H1 (cell line): ENCODE measurements around the gene AP2A1. TPM values are rescaled to one million over a fixed set of nuclear protein-coding genes. Genes with fewer than 3 reads are reported as not detected.

ENCODE experiments used
- CTCF ChIA-PET: fragments of 300-600 bp; sonication (Branson Sonifier 250); formaldehyde crosslinking; loops from one replicate; lab custom pipeline; 2021; ENCODE audit not compliant: partially characterized antibody; lab: Charles Lee
- POLR2A ChIA-PET: fragments of 300-600 bp; sonication (Branson Sonifier 250); formaldehyde crosslinking; loops from one replicate; lab custom pipeline; 2021; ENCODE audit warnings: inconsistent platforms; ENCODE audit not compliant: partially characterized antibody; lab: Charles Lee
- DNase-seq, 2 experiments: peaks; one replicate each; pipeline versions ENCODE4 v3.0.0 to v3.0.0-alpha.2; 2010 to 2022; ENCODE audit warnings: low spot score in 2 of 2, low read depth in 1 of 2, mixed read lengths in 1 of 2
- FAIRE-seq: peaks from 2 replicates; lab custom pipeline; 2011; peaks lifted over from hg19 to GRCh38; lab: Jason Lieb, UNC
- H2AFZ ChIP-seq: 2 replicates; pipeline ENCODE4 v1.8.1; 2012; ENCODE audit warnings: low read length, inconsistent platforms
- H2AK5ac ChIP-seq: 2 replicates; pipeline ENCODE4 v1.6.1; 2013; ENCODE audit warnings: low read depth, low read length
- H2BK120ac ChIP-seq: replicated peaks from 2 replicates; pipeline ENCODE3; 2013; ENCODE audit warnings: low read depth, low read length, inconsistent platforms
- H2BK12ac ChIP-seq: 2 replicates; pipeline ENCODE4 v1.6.1; 2013; ENCODE audit warnings: low read depth, low read length
- H2BK15ac ChIP-seq: 2 replicates; pipeline ENCODE4 v1.6.1; 2013; ENCODE audit warnings: low read length
- H2BK20ac ChIP-seq: 2 replicates; pipeline ENCODE4 v1.6.1; 2013; ENCODE audit warnings: low read length
- H2BK5ac ChIP-seq: 2 replicates; pipeline ENCODE4 v1.6.1; 2013; ENCODE audit warnings: low read depth, low read length
- H3K14ac ChIP-seq: 2 replicates; pipeline ENCODE4 v1.6.1; 2013; ENCODE audit warnings: inconsistent platforms; ENCODE audit not compliant: insufficient read length
- H3K18ac ChIP-seq: 2 replicates; pipeline ENCODE4 v1.6.1; 2013; ENCODE audit warnings: low read length; ENCODE audit errors: extremely low read depth
- H3K23ac ChIP-seq: 2 replicates; pipeline ENCODE4 v1.6.1; 2013; ENCODE audit warnings: inconsistent platforms; ENCODE audit not compliant: insufficient read length
- H3K23me2 ChIP-seq: 2 replicates; pipeline ENCODE4 v1.6.1; 2013; ENCODE audit warnings: low read depth, low read length
- H3K27ac ChIP-seq: 2 replicates; pipeline ENCODE4 v1.6.1; 2011; ENCODE audit warnings: low read depth, low read length, inconsistent platforms
- H3K27me3 ChIP-seq, 4 experiments: replicated peaks in 1 of 4; 1 replicate in 1 of 4; 2 replicates in 3 of 4; pipeline versions ENCODE4 v1.6.1 to v1.8.1; 2011 to 2013; ENCODE audit warnings: low read length in 3 of 4, mild to moderate bottlenecking in 3 of 4, inconsistent platforms in 2 of 4, mixed read lengths in 2 of 4, moderate library complexity in 1 of 4; ENCODE audit not compliant: control insufficient read depth in 3 of 4, insufficient read depth in 3 of 4; ENCODE audit errors: extremely low read depth in 1 of 4
- H3K36me3 ChIP-seq, 4 experiments: 2 replicates each; pipeline versions ENCODE4 v1.6.1 to v1.8.1; 2011 to 2013; ENCODE audit warnings: mild to moderate bottlenecking in 4 of 4, low read length in 3 of 4, moderate library complexity in 2 of 4, control low read depth in 1 of 4, inconsistent platforms in 1 of 4; ENCODE audit not compliant: insufficient read depth in 4 of 4, control insufficient read depth in 2 of 4
- H3K4ac ChIP-seq: replicated peaks from 2 replicates; pipeline ENCODE3; 2013; ENCODE audit warnings: low read length, low read depth, mixed read lengths, inconsistent platforms; ENCODE audit not compliant: insufficient read length
- H3K4me1 ChIP-seq, 4 experiments: replicated peaks in 1 of 4; 1 replicate in 1 of 4; 2 replicates in 3 of 4; pipeline versions ENCODE4 v1.6.1 to v1.8.1; 2011 to 2013; ENCODE audit warnings: low read length in 3 of 4, inconsistent platforms in 2 of 4, mixed read lengths in 1 of 4; ENCODE audit not compliant: insufficient read depth in 4 of 4, control insufficient read depth in 3 of 4
- H3K4me2 ChIP-seq, 2 experiments: 2 replicates each; pipeline versions ENCODE4 v1.6.1 to v1.8.1; 2011 to 2013; ENCODE audit warnings: low read depth in 2 of 2, low read length in 2 of 2, control low read depth in 1 of 2, inconsistent platforms in 1 of 2, mild to moderate bottlenecking in 1 of 2; ENCODE audit not compliant: insufficient read depth in 1 of 2
- H3K4me3 ChIP-seq, 4 experiments: fragments of 200-600, 300-600 bp in 1 of 4; sonication (generic), shearing (Covaris generic), sonication (Bioruptor Twin) in 1 of 4; 2 replicates each; pipeline versions ENCODE4 v1.5.1 to v1.8.1; 2011 to 2016; ENCODE audit warnings: low read length in 4 of 4, low read depth in 3 of 4, control low read depth in 2 of 4, inconsistent platforms in 2 of 4, mild to moderate bottlenecking in 2 of 4, mixed read lengths in 1 of 4, moderate library complexity in 1 of 4; ENCODE audit not compliant: insufficient read depth in 2 of 4; ENCODE audit errors: extremely low read depth in 1 of 4
- H3K56ac ChIP-seq: replicated peaks from 2 replicates; pipeline ENCODE3; 2013; ENCODE audit warnings: low read depth, mild to moderate bottlenecking, mixed read lengths, low read length, inconsistent platforms; ENCODE audit not compliant: insufficient read length
- H3K79me1 ChIP-seq: 2 replicates; pipeline ENCODE4 v1.6.1; 2013; ENCODE audit warnings: low read depth, low read length, control low read depth
- H3K79me2 ChIP-seq, 2 experiments: 2 replicates each; pipeline versions ENCODE4 v1.6.1 to v1.8.1; 2012 to 2013; ENCODE audit warnings: low read length in 2 of 2, mild to moderate bottlenecking in 2 of 2, inconsistent platforms in 1 of 2; ENCODE audit not compliant: insufficient read depth in 2 of 2, control insufficient read depth in 1 of 2
- H3K9ac ChIP-seq, 4 experiments: replicated peaks in 1 of 4; 1 replicate in 1 of 4; 2 replicates in 3 of 4; pipeline versions ENCODE4 v1.6.1 to v1.8.1; 2011 to 2013; ENCODE audit warnings: low read depth in 3 of 4, low read length in 3 of 4, control low read depth in 2 of 4, mild to moderate bottlenecking in 2 of 4, moderate library complexity in 2 of 4, inconsistent platforms in 1 of 4; ENCODE audit errors: extremely low read depth in 1 of 4
- H3K9me3 ChIP-seq, 2 experiments: 2 replicates each; pipeline versions ENCODE4 v1.6.1 to v1.8.1; 2012 to 2013; ENCODE audit warnings: mild to moderate bottlenecking in 2 of 2, moderate library complexity in 2 of 2, control low read depth in 1 of 2, inconsistent platforms in 1 of 2, low read depth in 1 of 2, low read length in 1 of 2, mixed read lengths in 1 of 2; ENCODE audit not compliant: insufficient read depth in 2 of 2
- H4K20me1 ChIP-seq, 2 experiments: replicated peaks in 1 of 2; 2 replicates each; pipeline versions ENCODE3 to v1.8.1; 2011 to 2013; ENCODE audit warnings: inconsistent platforms in 2 of 2, low read length in 2 of 2, mild to moderate bottlenecking in 1 of 2; ENCODE audit not compliant: insufficient read depth in 2 of 2, control insufficient read depth in 1 of 2
- H4K5ac ChIP-seq: 2 replicates; pipeline ENCODE4 v1.6.1; 2013; ENCODE audit warnings: low read length, low read depth, mixed read lengths, inconsistent platforms; ENCODE audit not compliant: insufficient read length
- H4K8ac ChIP-seq: 2 replicates; pipeline ENCODE4 v1.8.0; 2013; ENCODE audit warnings: mild to moderate bottlenecking, moderate library complexity, low read length, inconsistent platforms; ENCODE audit not compliant: insufficient read depth; ENCODE audit errors: extremely low read depth
- H4K91ac ChIP-seq: replicated peaks from 2 replicates; pipeline ENCODE3; 2013; ENCODE audit warnings: low read length, mixed read lengths, inconsistent platforms; ENCODE audit not compliant: insufficient read length
- BCL11A ChIP-seq, 2 experiments: IDR thresholded peaks; one replicate each; pipeline ENCODE4 v1.6.1; 2011; ENCODE audit warnings: low read depth in 2 of 2, low read length in 2 of 2, mild to moderate bottlenecking in 2 of 2
- CBX8 ChIP-seq: fragments of 300-800, 300-1000 bp; sonication (generic); IDR thresholded peaks from 2 replicates; pipeline ENCODE4 v1.7.1; 2016; ENCODE audit warnings: low read depth, low read length, borderline replicate concordance
- CREB1 ChIP-seq: IDR thresholded peaks from 2 replicates; pipeline ENCODE4 v1.6.1; 2012; ENCODE audit warnings: inconsistent platforms
- CTBP2 ChIP-seq: IDR thresholded peaks from 2 replicates; pipeline ENCODE4 v1.7.0; 2011; ENCODE audit warnings: borderline replicate concordance, mild to moderate bottlenecking, moderate library complexity, mixed read lengths, low read length; ENCODE audit not compliant: insufficient read depth, insufficient read length
- MAX ChIP-seq: IDR thresholded peaks from 2 replicates; pipeline ENCODE4 v1.6.1; 2012; ENCODE audit warnings: inconsistent platforms
- RXRA ChIP-seq: IDR thresholded peaks from 2 replicates; pipeline ENCODE4 v1.6.1; 2011; ENCODE audit warnings: low read depth, mild to moderate bottlenecking, low read length, moderate library complexity; ENCODE audit not compliant: insufficient read depth
- SIN3A ChIP-seq, 2 experiments: IDR thresholded peaks in 1 of 2; conservative IDR thresholded peaks in 1 of 2; 2 replicates each; pipeline ENCODE4 v1.6.1; 2011 to 2012; ENCODE audit warnings: low read length in 2 of 2, improper control_type of control experiment in 1 of 2, low read depth in 1 of 2, mild to moderate bottlenecking in 1 of 2
- SIRT6 ChIP-seq: IDR thresholded peaks from one replicate; pipeline ENCODE4 v1.7.1; 2012; ENCODE audit warnings: low read length, inconsistent platforms
- TAF1 ChIP-seq: IDR thresholded peaks from 2 replicates; pipeline ENCODE4 v1.6.1; 2011; ENCODE audit warnings: mild to moderate bottlenecking, low read depth, low read length
- TAF7 ChIP-seq: optimal IDR thresholded peaks from 2 replicates; pipeline ENCODE3; 2011; ENCODE audit warnings: low read depth, mild to moderate bottlenecking, inconsistent platforms, low read length, moderate library complexity, borderline replicate concordance
- TCF12 ChIP-seq: IDR thresholded peaks from 2 replicates; pipeline ENCODE4 v1.6.1; 2011; ENCODE audit warnings: low read depth, mild to moderate bottlenecking, low read length
- YY1 ChIP-seq: IDR thresholded peaks from 2 replicates; pipeline ENCODE4 v1.6.1; 2011; ENCODE audit warnings: low read depth, mild to moderate bottlenecking, low read length
- WGBS, 2 experiments: shearing (Covaris generic) in 1 of 2; methylation state at CpG; one replicate each; pipeline versions ENCODE4 v1.1.6 to v1.1.7; 2013 to 2015; ENCODE audit warnings: low lambda C conversion rate in 2 of 2, mixed read lengths in 2 of 2, inconsistent platforms in 1 of 2, low coverage in 1 of 2, missing lambda C conversion rate in 1 of 2; ENCODE audit not compliant: insufficient replicate concordance in 2 of 2, insufficient coverage in 1 of 2, insufficient read length in 1 of 2; ENCODE audit errors: extremely low coverage in 1 of 2, missing lambda C conversion rate in 1 of 2; 5-methylcytosine and 5-hydroxymethylcytosine counted together
- polyA plus RNA-seq, 7 experiments: library from polyadenylated mRNA; depleted of rRNA in 3 of 7; stranded (reverse) in 5 of 7; unstranded in 2 of 7; fragments of >200 nt in 5 of 7; fragments of 200-250 nt in 2 of 7; gene quantifications; 1 replicate in 5 of 7; 2 replicates in 1 of 7; 4 replicates in 1 of 7; pipeline versions ENCODE4 v1.2.1 to v1.2.3, GENCODE V29; 2011 to 2013; ENCODE audit warnings: missing spikeins in 2 of 7, mixed read lengths in 2 of 7
- total RNA-seq: library from RNA; stranded (reverse); fragmentation: NEBNext Ultra II Directional; extraction: Animal tissue kit (Norgen Biotek cat#: 25700); gene quantifications from 2 replicates; pipeline ENCODE4 v1.2.1, GENCODE V29; 2021

The AP2A1 gene
- total and polyA plus RNA-seq, 2 of the 8 experiments (the other 6 are each of a cell fraction or from before 2014, with no cell fraction given), result 105 to 106 TPM

DNA sequence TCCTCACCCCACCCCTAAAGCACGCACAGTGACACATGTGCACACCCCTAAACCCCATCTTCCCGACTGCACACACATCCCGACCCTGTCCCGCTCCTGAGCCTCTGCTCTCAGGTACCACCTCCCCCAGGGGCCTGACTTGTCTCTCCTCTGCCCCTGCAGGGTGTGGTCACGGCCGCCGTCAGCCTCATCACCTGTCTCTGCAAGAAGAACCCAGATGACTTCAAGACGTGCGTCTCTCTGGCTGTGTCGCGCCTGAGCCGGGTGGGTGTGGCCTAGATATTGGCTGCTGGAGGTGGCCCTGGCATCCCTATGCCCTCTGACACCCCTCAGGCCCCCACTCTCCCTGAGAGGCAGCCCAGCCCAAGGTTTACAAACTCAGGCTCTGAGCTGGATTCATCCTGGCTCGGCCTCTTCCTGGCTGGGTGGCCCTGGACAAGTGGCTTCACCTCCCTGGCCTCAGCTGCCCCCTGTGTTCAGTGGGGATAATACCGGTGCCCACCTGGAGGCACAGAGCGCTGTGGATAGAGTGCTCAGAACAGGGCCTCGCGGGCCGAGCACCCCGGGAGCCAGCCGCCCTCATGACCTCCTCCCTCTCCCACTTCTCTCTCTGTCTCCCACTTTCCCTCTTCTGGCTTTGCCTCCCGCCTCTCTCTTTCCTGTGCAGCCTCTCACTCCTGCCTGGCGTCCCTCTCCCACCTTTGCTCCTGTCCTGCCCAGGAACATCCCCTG, 26.2 kb downstream of the AP2A1 start:
- DNase-seq (no peak), FAIRE-seq (no peak)
- CTCF ChIA-PET, result interaction anchor here (0.8 to 1.6 kb wide), 7 partner anchors 9 to 256 kb away, joined by 3 to 7 read pairs (median 3); no protein-coding TSS in a partner anchor
- peaks cover 6 to 45% (median 24%) of the 10 kb centered on the region in 4 experiments; a peak in 7 of 8 replicates for H3K36me3 ChIP-seq
- no peak overlapping the region for H4K91ac ChIP-seq
- no peak overlapping the region; the same call in 1 of the 2 replicates for H3K27ac ChIP-seq
- H4K20me1 ChIP-seq, result peaks cover 4 to 16% of the 10 kb centered on the region in 2 experiments
- POLR2A ChIA-PET, result interaction anchor here (0.6 to 1.1 kb wide), 2 partner anchors 22 to 166 kb away, joined by 3 to 4 read pairs; no protein-coding TSS in a partner anchor
- no peak overlapping the region for H4K5ac ChIP-seq
- H2BK12ac ChIP-seq, result no peak overlapping the region
- no peak overlapping the region for H3K56ac ChIP-seq
- no peaks in the 10 kb centered on the region for H3K27me3 ChIP-seq
- no peak overlapping the region for H2BK120ac ChIP-seq
- no peak overlapping the region for H3K4me2 ChIP-seq
- H3K79me2 ChIP-seq, result no peaks in the 10 kb centered on the region; a peak in 1 of 4 replicates
- no peak overlapping the region for H3K14ac ChIP-seq
- H2AK5ac ChIP-seq, result no peak overlapping the region
- H2BK20ac ChIP-seq, result no peak overlapping the region
- WGBS, 2 experiments, result 94% methylated on average over 22 of the region's 22 CpGs; no CpG with 5 or more reads in 1 of the 2 experiments
- no peaks in the 10 kb centered on the region for H3K9me3 ChIP-seq
- no peak overlapping the region for H3K4me3 ChIP-seq
- peaks cover 3% of the 10 kb centered on the region for H3K79me1 ChIP-seq
- no peaks in the 10 kb centered on the region for H3K23me2 ChIP-seq
- H3K9ac ChIP-seq, result no peak overlapping the region
- no peaks in the 10 kb centered on the region for H3K4me1 ChIP-seq
- H3K23ac ChIP-seq, result no peak overlapping the region
- no peak overlapping the region for H2BK5ac ChIP-seq
- no peak overlapping the region for H4K8ac ChIP-seq
- no peak overlapping the region for H3K18ac ChIP-seq
- no peak overlapping the region for H2BK15ac ChIP-seq
- H2AFZ ChIP-seq, result no peak overlapping the region
- no peak overlapping the region for H3K4ac ChIP-seq
- TF ChIP-seq BCL11A (IDR thresholded peaks at IDR 0.05; ENCODE audit: low read depth in 2 of 2, low read length in 2 of 2) (no peak), TCF12 (no peak), SIN3A (conservative IDR thresholded peaks at IDR 0.05 in 1 of 2, IDR thresholded peaks at IDR 0.05 in 1 of 2; ENCODE audit: low read depth in 1 of 2, low read length in 2 of 2) (no peak), TAF7 (no peak), MAX (no peak), CTBP2 (no peak), SIRT6 (no peak), TAF1 (no peak), YY1 (no peak), RXRA (no peak), CREB1 (no peak), CBX8 (no peak)
